ENCODE measurements around the gene HOXA13. TPM values are rescaled to one million over a fixed set of nuclear protein-coding genes. Genes with fewer than 3 reads are reported as not detected.

The HOXA13 gene
- total and polyA plus RNA-seq, 8 donors, result not detected

DNA sequence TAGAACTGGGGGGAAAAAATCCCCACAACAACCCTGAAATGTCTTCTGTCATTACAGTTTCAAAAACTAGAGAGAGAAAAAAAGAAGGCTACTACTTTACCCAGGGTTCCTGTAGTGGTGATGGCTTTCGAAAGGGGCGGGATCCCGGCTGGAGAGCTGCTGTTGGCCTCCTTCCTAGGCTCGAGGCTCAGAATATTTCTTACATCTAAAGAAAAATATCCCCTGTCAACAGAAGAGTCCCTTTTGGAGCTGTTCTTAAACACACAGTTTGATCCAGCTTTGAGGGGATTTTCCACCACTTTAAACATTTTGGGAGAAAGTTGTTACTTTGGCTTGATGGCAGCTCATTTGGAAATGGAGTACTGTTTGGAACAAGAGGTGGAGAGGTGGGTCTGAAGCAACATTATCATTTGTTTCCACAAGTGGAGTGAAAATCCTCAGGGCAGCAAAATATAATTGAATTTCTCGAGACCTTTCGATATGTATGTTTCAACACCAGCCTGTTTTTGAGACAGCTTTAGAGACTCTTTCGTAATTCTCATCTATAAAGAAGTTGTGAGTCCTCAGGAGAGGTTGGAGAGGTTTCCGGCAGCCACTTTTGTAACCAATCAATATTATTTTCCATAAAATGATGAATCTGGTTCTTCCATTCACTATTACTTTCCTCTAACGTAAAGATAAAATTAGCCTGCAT, 5.1 kb downstream of the HOXA13 start:
- Histone ChIP-seq H3K4me3 (no peak overlapping the region), H3K9me3 (no peaks in the 10 kb centered on the region), H3K4me1 (peaks cover 11 to 30% of the 10 kb centered on the region in 2 donors), H3K36me3 (no peaks in the 10 kb centered on the region), H3K27me3 (peaks cover 97 to 98% of the 10 kb centered on the region in 2 donors), H3K27ac (no peak overlapping the region)
- intact Hi-C loops (cut with DNase I), result no loop called here
- DNase-seq (peak in 1 of 4 donors; percentile 5), ATAC-seq (no peak)
- no peak for TF ChIP-seq CTCF (IDR thresholded peaks at IDR 0.05)

GRCh38 chr7:27194002-27194352, 5.9 kb downstream of the HOXA13 start:
- TF ChIP-seq CTCF (IDR thresholded peaks at IDR 0.05), result no peak
- intact Hi-C loops (cut with DNase I), result no loop called here
- H3K4me1 ChIP-seq, result peaks cover 10 to 30% of the 10 kb centered on the region in 2 donors
- DNase-seq, result no peak
- peaks cover 100% of the 10 kb centered on the region in 2 donors for H3K27me3 ChIP-seq
- H3K27ac ChIP-seq, result no peak overlapping the region
- H3K36me3 ChIP-seq, result no peaks in the 10 kb centered on the region
- H3K4me3 ChIP-seq, result no peak overlapping the region
- no peaks in the 10 kb centered on the region for H3K9me3 ChIP-seq
- no peak for ATAC-seq

- no peak for TF ChIP-seq CTCF (IDR thresholded peaks at IDR 0.05)
- Histone ChIP-seq H3K27me3 (peaks cover 100% of the 10 kb centered on the region in 2 donors), H3K27ac (no peak overlapping the region), H3K36me3 (no peaks in the 10 kb centered on the region), H3K4me3 (peak overlapping the region in 1 of 2 donors; percentile 28), H3K9me3 (no peaks in the 10 kb centered on the region), H3K4me1 (peaks cover 8 to 31% of the 10 kb centered on the region in 2 donors)
- intact Hi-C loops (cut with DNase I), result no loop called here
- DNase-seq (no peak), ATAC-seq (no peak)
These were observed 6.4 kb downstream of the HOXA13 start for GRCh38 chr7:27193335-27194001.

GRCh38 chr7:27192546-27193334, 7.2 kb downstream of the HOXA13 start:
- Histone ChIP-seq H3K9me3 (no peaks in the 10 kb centered on the region), H3K27me3 (peaks cover 100% of the 10 kb centered on the region in 2 donors), H3K36me3 (no peaks in the 10 kb centered on the region), H3K27ac (no peak overlapping the region), H3K4me3 (peak overlapping the region in 1 of 2 donors; percentile 28), H3K4me1 (peaks cover 8 to 39% of the 10 kb centered on the region in 2 donors)
- intact Hi-C loops (cut with DNase I), result no loop called here
- no peak for TF ChIP-seq CTCF (IDR thresholded peaks at IDR 0.05)
- DNase-seq (peak in 2 of 4 donors; percentile 44 to 85), ATAC-seq (peak; percentile 57)

All from left lung (tissue), 10 donors.